Left ventricle myocardium inferior (tissue), 1 donor: ENCODE results near the gene LILRB3. TPM values are rescaled to one million over a fixed set of nuclear protein-coding genes. Genes with fewer than 3 reads are reported as not detected.
A peak's percentile ranks its signal among the peaks of the same experiment; 100 is the strongest.
"Not testable (repeated sequence)": the region's sequence is repeated elsewhere in the genome, so short reads cannot be mapped to it uniquely, and the experiment has no call there.

Experiments used
- DNase-seq: peaks from one replicate; pipeline ENCODE4 v3.0.0-alpha.2; 2020
- H3K27ac ChIP-seq: fragments of 200-600 bp; replicated peaks from 2 replicates; pipeline ENCODE4 v1.8.0; 2021
- H3K27me3 ChIP-seq: fragments of 200-600 bp; 2 replicates; pipeline ENCODE4 v1.8.0; 2021; ENCODE audit warnings: low read depth
- H3K36me3 ChIP-seq: fragments of 200-600 bp; 2 replicates; pipeline ENCODE4 v1.8.0; 2021
- H3K4me1 ChIP-seq: fragments of 200-600 bp; 2 replicates; pipeline ENCODE4 v1.8.0; 2021
- H3K4me3 ChIP-seq: fragments of 200-600 bp; 2 replicates; pipeline ENCODE4 v1.8.0; 2021; ENCODE audit warnings: mild to moderate bottlenecking, moderate library complexity
- H3K9me3 ChIP-seq: fragments of 200-600 bp; replicated peaks from 2 replicates; pipeline ENCODE4 v1.8.0; 2021
- intact Hi-C: fragments of 100-400 bp; cut with micrococcal nuclease; formaldehyde crosslinking; loops from one replicate; pipeline ENCODE4 v1.11.0; 2022
- long read RNA-seq: library from polyadenylated mRNA; unstranded; transcript quantifications from one replicate; pipeline ENCODE4 v2.0.0, GENCODE V29; 2021
- total RNA-seq: library from RNA; stranded (reverse); fragmentation: NEBNext Ultra II Directional; extraction: Animal tissue kit (Norgen Biotek cat#: 25700); gene quantifications from one replicate; pipeline ENCODE4 v1.2.1, GENCODE V29; 2021
- TF ChIP-seq, protein P1 (sequence below): fragments of 200-600 bp; IDR thresholded peaks from 2 replicates; pipeline ENCODE4 v1.8.0; 2021; ENCODE audit warnings: antibody characterized with exemption, mild to moderate bottlenecking, borderline replicate concordance
- donor health status: DM: no; HTN: yes; CAD: no; lungs with severe emphysema.

LILRB3 gene
- 4.7 TPM for total RNA-seq
- long read RNA-seq, partial matches to known transcripts, result 1 of 1 reads
- long read RNA-seq, other reads (novel, unspliced or antisense), result 0 of 1 reads

DNA sequence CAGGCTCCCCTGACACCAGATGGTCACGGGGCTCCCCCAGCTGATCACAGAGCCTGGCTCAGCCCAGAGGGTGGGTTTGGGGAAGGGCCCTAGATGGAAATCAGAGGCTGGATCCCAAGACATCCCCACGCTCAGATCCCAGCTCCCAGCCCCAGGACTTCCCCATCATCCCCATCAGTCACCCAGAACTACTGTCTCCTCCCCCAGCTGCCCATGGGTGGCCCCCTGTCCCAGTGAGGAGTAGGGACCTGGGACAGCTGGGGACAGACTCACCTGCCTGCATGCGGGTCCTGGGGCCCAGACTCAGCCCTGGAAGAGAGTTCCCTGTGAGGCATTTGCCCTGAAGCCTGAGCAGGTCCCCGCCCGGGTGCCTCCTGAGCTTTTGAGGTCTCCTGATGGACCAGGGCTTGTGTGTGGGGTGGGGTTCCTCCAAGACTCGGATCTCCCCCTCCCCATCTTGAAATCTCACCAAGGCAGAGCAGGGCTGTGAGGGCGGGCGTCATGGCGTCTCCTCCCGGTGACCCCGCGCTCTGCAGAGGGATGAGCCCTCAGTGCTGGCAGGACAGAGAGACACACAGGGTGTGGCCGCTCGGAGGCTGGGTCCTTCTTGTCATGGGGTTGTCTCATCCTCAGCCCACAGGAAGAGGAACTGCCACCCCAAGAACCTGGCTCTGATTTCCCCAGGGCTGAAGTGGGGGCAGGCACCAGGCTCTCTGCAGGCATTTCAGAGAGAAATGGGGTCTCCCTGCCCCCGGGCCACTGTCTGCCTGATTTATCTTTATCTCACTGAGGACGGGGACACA is at the start of gene LILRB3:
Gene LILRB3, minus strand, starts transcription at position 534 of the 803 bp plus-strand sequence. Its CDS starts 31 bp downstream, at position 503.
- DNase-seq, H3K27ac ChIP-seq, H3K36me3 ChIP-seq, H3K4me1 ChIP-seq, intact Hi-C loops, H3K9me3 ChIP-seq: not testable (repeated sequence)
- peak within 1 kb of the TSS; percentile 29 for H3K4me3 ChIP-seq
- peaks cover 35% of the 10 kb centered on the region for H3K27me3 ChIP-seq

- DNase-seq, H3K4me1 ChIP-seq, H3K36me3 ChIP-seq, H3K9me3 ChIP-seq, intact Hi-C loops, H3K27ac ChIP-seq, H3K4me3 ChIP-seq: not testable (repeated sequence)
- H3K27me3 ChIP-seq, result peaks cover 70% of the 10 kb centered on the region
Measured at GRCh38 chr19:54272181-54272580, 49.4 kb upstream of the LILRB3 start.

GRCh38 chr19:54271587-54271986 is 48.8 kb upstream of the LILRB3 start:
- intact Hi-C loops, DNase-seq, H3K27ac ChIP-seq, H3K4me3 ChIP-seq, H3K9me3 ChIP-seq, H3K4me1 ChIP-seq, H3K36me3 ChIP-seq: not testable (repeated sequence)
- H3K27me3 ChIP-seq, result peaks cover 64% of the 10 kb centered on the region

GRCh38 chr19:54271106-54271505 is 48.3 kb upstream of the LILRB3 start:
- no peaks in the 10 kb centered on the region for H3K9me3 ChIP-seq
- no peak for DNase-seq
- H3K27ac ChIP-seq, result no peak overlapping the region
- H3K36me3 ChIP-seq, result no peaks in the 10 kb centered on the region
- TF ChIP-seq, protein P1, sequence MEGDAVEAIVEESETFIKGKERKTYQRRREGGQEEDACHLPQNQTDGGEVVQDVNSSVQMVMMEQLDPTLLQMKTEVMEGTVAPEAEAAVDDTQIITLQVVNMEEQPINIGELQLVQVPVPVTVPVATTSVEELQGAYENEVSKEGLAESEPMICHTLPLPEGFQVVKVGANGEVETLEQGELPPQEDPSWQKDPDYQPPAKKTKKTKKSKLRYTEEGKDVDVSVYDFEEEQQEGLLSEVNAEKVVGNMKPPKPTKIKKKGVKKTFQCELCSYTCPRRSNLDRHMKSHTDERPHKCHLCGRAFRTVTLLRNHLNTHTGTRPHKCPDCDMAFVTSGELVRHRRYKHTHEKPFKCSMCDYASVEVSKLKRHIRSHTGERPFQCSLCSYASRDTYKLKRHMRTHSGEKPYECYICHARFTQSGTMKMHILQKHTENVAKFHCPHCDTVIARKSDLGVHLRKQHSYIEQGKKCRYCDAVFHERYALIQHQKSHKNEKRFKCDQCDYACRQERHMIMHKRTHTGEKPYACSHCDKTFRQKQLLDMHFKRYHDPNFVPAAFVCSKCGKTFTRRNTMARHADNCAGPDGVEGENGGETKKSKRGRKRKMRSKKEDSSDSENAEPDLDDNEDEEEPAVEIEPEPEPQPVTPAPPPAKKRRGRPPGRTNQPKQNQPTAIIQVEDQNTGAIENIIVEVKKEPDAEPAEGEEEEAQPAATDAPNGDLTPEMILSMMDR, result no peak
- no peak overlapping the region for H3K4me3 ChIP-seq
- no peaks in the 10 kb centered on the region for H3K4me1 ChIP-seq
- H3K27me3 ChIP-seq, result peaks cover 63% of the 10 kb centered on the region
- intact Hi-C loops, result no loop called here

DNA sequence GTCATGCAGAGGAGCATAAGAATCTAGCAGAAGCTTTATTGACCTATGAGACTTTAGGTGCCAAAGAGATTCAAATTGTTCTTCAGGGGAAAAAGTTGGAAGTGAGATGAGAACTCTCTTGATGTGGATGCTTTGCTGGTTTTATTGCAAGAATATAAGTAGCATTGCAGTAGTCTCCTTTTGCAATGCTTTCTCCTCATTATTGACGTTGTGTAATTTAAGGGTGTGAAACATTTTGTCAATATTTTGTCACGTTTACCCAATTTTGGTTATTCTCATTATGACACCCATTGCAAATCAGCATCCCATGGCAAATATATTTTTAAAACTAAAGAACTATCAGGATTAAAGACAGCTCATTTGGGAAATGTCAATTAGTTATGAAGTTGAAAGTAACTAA is 46.1 kb upstream of the LILRB3 start:
- Histone ChIP-seq H3K4me1 (no peaks in the 10 kb centered on the region), H3K4me3 (no peak overlapping the region), H3K9me3 (no peaks in the 10 kb centered on the region), H3K27me3 (peaks cover 70% of the 10 kb centered on the region), H3K36me3 (no peaks in the 10 kb centered on the region), H3K27ac (no peak overlapping the region)
- TF ChIP-seq, protein P1, result no peak
- intact Hi-C loops, result no loop called here
- no peak for DNase-seq

GRCh38 chr19:54266133-54266532 is 43.3 kb upstream of the LILRB3 start:
- intact Hi-C loops, result no loop called here

DNA sequence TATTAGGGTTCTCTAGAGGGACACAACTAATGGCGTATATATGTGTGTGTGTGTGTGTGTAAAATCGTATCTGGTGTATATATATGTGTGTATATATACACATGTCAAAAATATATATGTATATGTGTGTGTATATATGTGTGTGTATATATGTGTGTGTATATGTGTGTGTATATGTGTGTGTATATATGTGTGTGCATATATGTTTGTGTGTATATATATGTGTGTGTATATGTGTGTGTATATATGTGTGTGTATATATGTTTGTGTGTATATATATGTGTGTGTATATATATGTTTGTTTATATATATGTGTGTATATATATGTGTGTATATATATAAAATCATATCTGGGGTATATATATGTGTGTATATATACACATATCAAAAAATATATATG is 39.7 kb upstream of the LILRB3 start:
- no peak overlapping the region for H3K27ac ChIP-seq
- peaks cover 35% of the 10 kb centered on the region for H3K27me3 ChIP-seq
- H3K4me3 ChIP-seq, result no peak overlapping the region
- H3K36me3 ChIP-seq, result no peaks in the 10 kb centered on the region
- TF ChIP-seq, protein P1, result no peak
- DNase-seq, result no peak
- no peaks in the 10 kb centered on the region for H3K4me1 ChIP-seq
- intact Hi-C loops, result no loop called here
- H3K9me3 ChIP-seq, result no peaks in the 10 kb centered on the region

More at GRCh38 chr19:54266133-54266532, 43.3 kb upstream of the LILRB3 start:
- no peak overlapping the region for H3K4me3 ChIP-seq
- H3K36me3 ChIP-seq, result no peaks in the 10 kb centered on the region
- H3K27ac ChIP-seq, result no peak overlapping the region
- H3K9me3 ChIP-seq, result no peaks in the 10 kb centered on the region
- peaks cover 55% of the 10 kb centered on the region for H3K27me3 ChIP-seq
- no peaks in the 10 kb centered on the region for H3K4me1 ChIP-seq
- DNase-seq, result peak; percentile 73
- TF ChIP-seq, protein P1, result peak; percentile 78
